GM23248 (cell line): ENCODE results near the gene EEF2KMT. TPM values are rescaled to one million over a fixed set of nuclear protein-coding genes. Genes with fewer than 3 reads are reported as not detected.

Experiments used
- DNase-seq: peaks from one replicate; pipeline ENCODE4 v3.0.0-alpha.2; 2015
- H2AFZ ChIP-seq: fragments of 200-600 bp; sonication (generic); 2 replicates; pipeline ENCODE4 v1.6.1; 2016; ENCODE audit warnings: antibody characterized with exemption
- H3F3A ChIP-seq: fragments of 200-600 bp; sonication (generic); 2 replicates; pipeline ENCODE4 v1.6.1; 2016; ENCODE audit warnings: mild to moderate bottlenecking, antibody characterized with exemption, mixed run types; ENCODE audit not compliant: insufficient read depth
- H3K27ac ChIP-seq: fragments of 200-600 bp; sonication (generic); 2 replicates; pipeline ENCODE4 v1.5.1; 2016; ENCODE audit warnings: mild to moderate bottlenecking
- H3K27me3 ChIP-seq: fragments of 200-600 bp; sonication (generic); replicated peaks from 2 replicates; pipeline ENCODE4 v1.6.1; 2016; ENCODE audit warnings: mild to moderate bottlenecking; ENCODE audit not compliant: insufficient read depth
- H3K36me3 ChIP-seq: fragments of 200-600 bp; sonication (generic); 2 replicates; pipeline ENCODE4 v1.6.1; 2016; ENCODE audit warnings: low read depth, mild to moderate bottlenecking
- H3K4me1 ChIP-seq: fragments of 200-600 bp; sonication (generic); 2 replicates; pipeline ENCODE4 v1.6.1; 2016; ENCODE audit warnings: mild to moderate bottlenecking; ENCODE audit not compliant: insufficient read depth
- H3K4me2 ChIP-seq: fragments of 200-600 bp; sonication (generic); one replicate; pipeline ENCODE4 v1.6.1; 2016; ENCODE audit warnings: mild to moderate bottlenecking; ENCODE audit not compliant: unreplicated experiment
- H3K4me3 ChIP-seq: fragments of 200-600 bp; sonication (generic); 2 replicates; pipeline ENCODE4 v1.5.1; 2016; ENCODE audit warnings: mild to moderate bottlenecking
- H3K79me2 ChIP-seq: fragments of 200-600 bp; sonication (generic); 2 replicates; pipeline ENCODE4 v1.6.1; 2016; ENCODE audit warnings: mild to moderate bottlenecking; ENCODE audit not compliant: insufficient read depth
- H3K9ac ChIP-seq: fragments of 200-600 bp; sonication (generic); 2 replicates; pipeline ENCODE4 v1.6.1; 2016; ENCODE audit warnings: mild to moderate bottlenecking
- H3K9me2 ChIP-seq: fragments of 200-600 bp; sonication (generic); 2 replicates; pipeline ENCODE4 v1.6.1; 2016; ENCODE audit warnings: mixed run types, mild to moderate bottlenecking, moderate library complexity; ENCODE audit not compliant: insufficient read depth
- H3K9me3 ChIP-seq: fragments of 200-600 bp; sonication (generic); one replicate; pipeline ENCODE4 v1.6.1; 2017; ENCODE audit warnings: low read depth
- H4K20me1 ChIP-seq: fragments of 200-600 bp; sonication (generic); 2 replicates; pipeline ENCODE4 v1.6.0; 2016; ENCODE audit not compliant: insufficient read depth
- EZH2 ChIP-seq: fragments of 200-600 bp; sonication (generic); IDR thresholded peaks from 2 replicates; pipeline ENCODE4 v1.6.1; 2018; ENCODE audit warnings: antibody characterized with exemption, mild to moderate bottlenecking; ENCODE audit not compliant: insufficient read depth, poor library complexity, severe bottlenecking
- EZH2phosphoT487 ChIP-seq: fragments of 200-600 bp; sonication (generic); IDR thresholded peaks from 2 replicates; pipeline ENCODE4 v1.6.1; 2018; ENCODE audit warnings: antibody characterized with exemption, moderate library complexity, mild to moderate bottlenecking, low read depth; ENCODE audit not compliant: insufficient read depth
- WGBS, 2 experiments: methylation state at CpG; one replicate each; pipeline ENCODE4 v1.1.6; 2015 to 2017; ENCODE audit warnings: low lambda C conversion rate in 2 of 2, low coverage in 1 of 2; ENCODE audit errors: missing lambda C conversion rate in 2 of 2; 5-methylcytosine and 5-hydroxymethylcytosine counted together
- in situ Hi-C: fragments of 300-500 bp; cut with MboI; formaldehyde crosslinking; loops from 2 replicates; pipeline ENCODE4 v1.15.0; 2020
- polyA plus RNA-seq: library from polyadenylated mRNA; unstranded; fragments of >200 nt; fragmentation: Nextera tagmentation; extraction: Ambion mirVana; gene quantifications from 2 replicates; pipeline ENCODE4 v1.2.1, GENCODE V29; 2016
- total RNA-seq: library from RNA; depleted of rRNA; stranded (reverse); fragments of >200 nt; shearing (Covaris generic); gene quantifications from 2 replicates; pipeline ENCODE4 v1.2.3, GENCODE V29; 2014

EEF2KMT gene
- total and polyA plus RNA-seq, 2 experiments from 2014 or later, result 11.2 to 16.2 TPM

DNA sequence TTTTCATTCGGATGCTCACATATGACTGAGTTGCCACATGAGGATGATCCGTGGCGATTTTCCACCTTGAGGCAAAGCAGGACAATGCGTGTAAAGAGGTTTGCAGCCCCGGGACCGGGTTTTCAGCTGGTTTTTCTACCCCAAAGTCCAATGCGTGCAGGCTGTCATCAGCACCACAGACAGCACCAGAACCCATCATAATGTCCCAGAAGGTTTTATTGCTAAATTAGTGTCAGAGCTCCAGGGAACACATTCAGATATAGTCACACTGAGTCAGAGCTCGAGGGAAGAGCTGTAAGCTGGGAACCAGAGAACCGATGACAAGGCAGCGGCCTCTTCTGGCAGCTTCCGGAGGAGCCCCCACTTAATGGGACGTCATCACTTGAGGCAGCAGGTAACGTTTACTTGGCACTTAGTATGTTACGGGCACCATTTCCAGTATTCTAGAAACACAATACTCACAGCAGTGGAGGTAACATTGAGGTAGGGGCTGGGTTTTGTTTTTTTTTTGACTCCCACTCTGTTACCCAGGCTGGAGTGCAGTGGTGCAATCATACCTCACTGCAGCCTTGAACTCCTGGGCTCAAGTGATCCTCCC lies 54.9 kb downstream of the EEF2KMT start:
- Histone ChIP-seq H3K36me3 (no peaks in the 10 kb centered on the region), H3K27me3 (0 out of 2 replicates have a peak, but pooled peaks cover 5% of the 10 kb centered on the region), H4K20me1 (no peaks in the 10 kb centered on the region), H3K9ac (no peak overlapping the region), H3F3A (no peaks in the 10 kb centered on the region), H3K9me3 (no peaks in the 10 kb centered on the region), H2AFZ (no peak overlapping the region), H3K27ac (no peak overlapping the region), H3K4me1 (no peaks in the 10 kb centered on the region), H3K4me3 (no peak overlapping the region), H3K79me2 (no peaks in the 10 kb centered on the region), H3K9me2 (no peaks in the 10 kb centered on the region), H3K4me2 (no peak overlapping the region)
- 60 to 68% methylated on average over 14 of the region's 14 CpGs for WGBS, 2 experiments
- in situ Hi-C loops, result no loop called here
- DNase-seq, result peak; percentile 47
- TF ChIP-seq EZH2 (no peak), EZH2phosphoT487 (no peak)

DNA sequence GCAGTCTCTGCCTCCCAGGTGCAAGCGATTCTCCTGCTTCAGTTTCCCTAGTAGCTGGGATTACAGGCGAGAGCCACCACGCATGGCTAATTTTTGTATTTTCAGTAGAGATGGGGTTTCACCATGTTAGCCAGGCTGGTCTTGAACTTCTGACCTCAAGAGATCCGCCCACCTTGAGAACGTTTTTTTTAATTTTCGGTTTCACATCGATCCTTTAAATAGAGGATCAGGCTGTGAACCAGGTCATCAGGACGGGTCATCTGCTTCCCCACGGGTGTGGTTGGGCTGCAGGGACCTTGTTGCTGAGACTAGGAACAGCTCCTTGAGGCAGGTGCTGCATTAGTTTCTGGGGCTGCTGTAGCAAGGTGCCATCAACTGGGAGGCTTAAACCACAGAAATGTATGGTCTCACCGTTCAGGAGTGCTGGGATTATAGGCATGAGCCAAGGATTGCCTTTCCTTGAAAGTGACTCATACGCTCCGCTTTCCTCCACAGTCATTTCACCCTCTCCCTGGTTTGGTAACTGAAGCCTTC lies 55.9 kb downstream of the EEF2KMT start:
- Histone ChIP-seq H3K9me2 (no peaks in the 10 kb centered on the region), H3K27me3 (0 out of 2 replicates have a peak, but pooled peaks cover 5% of the 10 kb centered on the region), H3K4me2 (no peak overlapping the region), H3K36me3 (no peaks in the 10 kb centered on the region), H3K79me2 (no peaks in the 10 kb centered on the region), H3K9me3 (no peaks in the 10 kb centered on the region), H3F3A (no peaks in the 10 kb centered on the region), H2AFZ (no peak overlapping the region), H3K27ac (no peak overlapping the region), H3K9ac (no peak overlapping the region), H3K4me3 (no peak overlapping the region), H4K20me1 (no peaks in the 10 kb centered on the region), H3K4me1 (no peaks in the 10 kb centered on the region)
- no peak for TF ChIP-seq EZH2
- TF ChIP-seq EZH2phosphoT487, result no peak
- 76 to 80% methylated on average over 10 to 12 of the region's 12 CpGs for whole genome bisulfite sequencing, 2 experiments
- in situ Hi-C loops, result no loop called here
- DNase-seq, result peak; percentile 52

DNA sequence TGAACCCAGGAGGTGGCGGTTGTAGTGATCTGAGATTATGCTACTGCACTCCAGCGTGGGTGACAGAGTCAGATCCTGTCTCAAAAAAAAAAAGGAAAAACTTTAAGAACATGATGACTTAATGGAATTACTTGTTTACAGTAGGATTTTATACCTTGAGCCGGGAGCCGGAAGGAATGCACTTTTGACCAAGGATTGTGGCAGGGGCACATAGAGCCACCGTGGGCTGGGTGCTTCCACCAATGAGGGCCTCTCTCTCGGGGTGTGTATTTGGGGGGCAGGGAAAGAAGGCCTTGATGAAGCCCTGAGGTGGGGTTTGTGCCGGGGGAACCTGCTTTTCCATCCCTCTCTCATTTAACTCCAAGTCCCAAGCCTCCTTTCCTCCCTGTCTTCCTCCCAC lies 57.1 kb downstream of the EEF2KMT start:
- no peak overlapping the region for H3K27ac ChIP-seq
- 0 out of 2 replicates have a peak, but pooled peaks cover 5% of the 10 kb centered on the region for H3K27me3 ChIP-seq
- WGBS, 2 experiments, result 77 to 81% methylated on average over 7 of the region's 7 CpGs
- no peak overlapping the region for H3K4me3 ChIP-seq
- H3K9me2 ChIP-seq, result no peaks in the 10 kb centered on the region
- no peaks in the 10 kb centered on the region for H3K36me3 ChIP-seq
- H3K9me3 ChIP-seq, result no peaks in the 10 kb centered on the region
- no peaks in the 10 kb centered on the region for H3K79me2 ChIP-seq
- H4K20me1 ChIP-seq, result no peaks in the 10 kb centered on the region
- H3K4me1 ChIP-seq, result no peaks in the 10 kb centered on the region
- in situ Hi-C loops, result no loop called here
- TF ChIP-seq EZH2 (no peak), EZH2phosphoT487 (no peak)
- no peak overlapping the region for H3K9ac ChIP-seq
- H3K4me2 ChIP-seq, result no peak overlapping the region
- no peak for DNase-seq
- H3F3A ChIP-seq, result no peaks in the 10 kb centered on the region
- no peak overlapping the region for H2AFZ ChIP-seq

DNA sequence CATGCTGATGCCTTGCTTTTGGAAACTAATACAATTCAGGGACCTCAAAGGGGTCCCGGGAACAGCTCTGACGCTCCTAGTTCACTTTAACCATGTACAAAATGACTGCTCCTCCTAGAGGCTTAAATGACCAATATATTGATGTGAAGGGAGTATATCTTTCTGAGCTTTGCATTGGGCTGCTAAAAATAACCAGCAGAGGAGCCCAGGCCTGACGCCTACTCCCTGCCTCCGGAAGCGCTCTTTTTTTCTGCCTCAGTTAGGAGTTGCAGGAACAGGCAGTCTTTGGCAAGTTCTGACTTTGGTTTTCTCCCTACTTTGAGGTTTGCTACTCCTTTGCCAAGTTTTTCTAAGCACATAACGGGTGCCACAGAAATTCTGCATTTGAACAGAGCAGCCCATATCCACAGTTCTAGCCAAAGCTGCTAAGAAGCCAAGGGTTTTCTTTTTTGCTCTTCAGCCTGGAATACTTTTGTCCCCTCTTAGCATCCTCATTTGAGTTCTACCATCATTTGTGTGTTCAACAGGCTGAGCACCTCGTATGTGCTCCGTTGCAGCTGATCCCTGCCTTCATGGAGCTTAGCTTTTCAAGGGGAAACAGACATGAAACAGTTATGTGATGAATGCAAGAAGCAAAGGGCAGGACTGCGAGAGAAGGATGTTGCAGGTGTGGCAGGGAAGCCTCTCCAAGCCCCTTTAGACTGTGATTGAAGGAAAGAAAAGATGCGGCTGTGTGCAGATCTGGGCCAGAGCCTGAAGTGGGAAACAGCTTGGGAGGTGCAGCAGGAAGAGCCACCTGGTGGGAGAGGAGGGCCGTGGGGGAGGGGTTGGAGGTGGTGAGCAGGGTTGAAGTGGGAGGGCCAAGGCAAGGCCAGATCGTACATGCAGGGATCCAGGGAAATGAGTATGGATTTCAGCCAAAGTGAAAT lies 61.1 kb downstream of the EEF2KMT start:
- no peak overlapping the region for H3K4me3 ChIP-seq
- H3K27ac ChIP-seq, result no peak overlapping the region
- TF ChIP-seq EZH2, result no peak
- TF ChIP-seq EZH2phosphoT487, result no peak
- no peak overlapping the region for H3K4me2 ChIP-seq
- H4K20me1 ChIP-seq, result no peaks in the 10 kb centered on the region
- H2AFZ ChIP-seq, result no peak overlapping the region
- no peak overlapping the region for H3K9ac ChIP-seq
- H3K27me3 ChIP-seq, result 0 out of 2 replicates have a peak, but pooled peaks cover 5% of the 10 kb centered on the region
- H3K36me3 ChIP-seq, result no peaks in the 10 kb centered on the region
- H3K9me3 ChIP-seq, result no peaks in the 10 kb centered on the region
- WGBS, 2 experiments, result 48 to 52% methylated on average over 11 to 12 of the region's 12 CpGs
- peaks cover 10% of the 10 kb centered on the region for H3K4me1 ChIP-seq
- 0 out of 2 replicates have a peak, but pooled peaks cover 4% of the 10 kb centered on the region for H3K79me2 ChIP-seq
- in situ Hi-C loops, result no loop called here
- H3F3A ChIP-seq, result no peaks in the 10 kb centered on the region
- DNase-seq, result no peak
- H3K9me2 ChIP-seq, result no peaks in the 10 kb centered on the region
